Right atrium auricular region (tissue), 2 donors: ENCODE measurements around the gene STX10. TPM values are rescaled to one million over a fixed set of nuclear protein-coding genes. Genes with fewer than 3 reads are reported as not detected.

Source experiments
- DNase-seq: peaks from one replicate; pipeline ENCODE4 v3.0.0-alpha.2; 2019; ENCODE audit warnings: low spot score
- H3K27ac ChIP-seq, 2 donors: fragments of 200-600 bp; sonication (generic); 1 replicate in 1 of 2; 2 replicates in 1 of 2; pipeline ENCODE4 v1.5.1; 2016 to 2019
- H3K27me3 ChIP-seq, 2 donors: fragments of 200-600 bp; sonication (generic); one replicate each; pipeline versions ENCODE4 v1.5.1 to v1.6.0; 2017 to 2019
- H3K36me3 ChIP-seq: fragments of 200-600 bp; sonication (generic); one replicate; pipeline ENCODE4 v1.5.1; 2016
- H3K4me1 ChIP-seq, 2 donors: fragments of 200-600 bp; sonication (generic); one replicate each; pipeline versions ENCODE4 v1.5.1 to v1.6.0; 2017 to 2019
- H3K4me3 ChIP-seq, 2 donors: fragments of 200-600 bp; sonication (generic); 1 replicate in 1 of 2; 2 replicates in 1 of 2; pipeline ENCODE4 v1.5.1; 2017 to 2019; ENCODE audit warnings: mild to moderate bottlenecking in 1 of 2, moderate library complexity in 1 of 2
- H3K9me3 ChIP-seq, 2 donors: fragments of 200-600 bp; sonication (generic); one replicate each; pipeline ENCODE4 v1.5.1; 2019
- CTCF ChIP-seq, 2 donors: fragments of 200-600 bp; sonication (generic); IDR thresholded peaks; one replicate each; pipeline ENCODE4 v1.5.1; 2019; ENCODE audit warnings: antibody characterized with exemption in 2 of 2
- total RNA-seq, 2 donors: library from RNA; depleted of rRNA; stranded (reverse); fragments of >200 nt; gene quantifications; one replicate each; pipeline ENCODE4 v1.1.0, GENCODE V29; 2016

Gene STX10
- total RNA-seq, 2 donors from 2014 or later: 33.1 to 39.2 TPM

DNA sequence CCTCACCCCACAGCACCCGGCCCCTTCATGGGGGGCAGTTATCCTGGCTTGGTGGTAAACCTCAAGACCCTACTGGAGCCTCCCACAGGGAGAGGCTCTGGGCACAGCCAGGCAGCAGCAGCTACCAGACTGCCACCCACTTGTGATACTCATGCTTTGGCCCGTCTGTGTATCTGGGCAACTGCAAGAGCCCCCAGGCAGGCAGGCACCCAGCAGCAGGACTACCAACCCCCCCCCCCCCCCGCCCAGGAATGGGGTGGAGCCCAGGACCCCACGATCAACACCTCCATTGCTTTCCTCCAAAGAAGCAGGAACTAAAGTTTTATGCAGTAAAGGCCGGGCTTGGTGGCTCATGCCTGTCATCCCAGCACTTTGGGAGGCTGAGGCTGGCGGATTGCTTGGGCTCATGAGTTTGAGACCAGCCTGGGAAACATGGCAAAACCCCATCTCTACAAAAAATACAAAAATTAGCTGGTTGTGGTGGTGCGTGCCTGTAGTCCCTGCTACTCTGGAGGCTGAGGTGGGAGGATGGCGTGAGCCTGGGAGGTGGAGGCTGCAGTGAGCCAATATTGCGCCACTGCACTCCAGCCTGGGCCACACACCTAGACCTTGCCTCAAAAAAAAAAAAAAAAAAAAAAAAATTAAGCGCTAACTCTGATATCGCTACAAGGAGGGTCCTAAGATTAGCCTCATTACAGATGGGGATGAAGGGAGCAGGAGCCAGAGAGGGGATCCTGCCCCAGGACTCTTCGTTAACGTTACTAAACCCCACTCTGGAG is 46.4 kb downstream of the STX10 start:
- no peaks in the 10 kb centered on the region for H3K27me3 ChIP-seq
- TF ChIP-seq CTCF (IDR thresholded peaks at IDR 0.05): no peak
- peak overlapping the region; percentile 84 to 88 for H3K27ac ChIP-seq
- peaks cover 0 to 60% of the 10 kb centered on the region in 2 donors for H3K4me1 ChIP-seq
- H3K36me3 ChIP-seq: no peaks in the 10 kb centered on the region
- DNase-seq: no peak
- H3K9me3 ChIP-seq: no peaks in the 10 kb centered on the region
- H3K4me3 ChIP-seq: peak overlapping the region in 1 of 2 donors; percentile 13

DNA sequence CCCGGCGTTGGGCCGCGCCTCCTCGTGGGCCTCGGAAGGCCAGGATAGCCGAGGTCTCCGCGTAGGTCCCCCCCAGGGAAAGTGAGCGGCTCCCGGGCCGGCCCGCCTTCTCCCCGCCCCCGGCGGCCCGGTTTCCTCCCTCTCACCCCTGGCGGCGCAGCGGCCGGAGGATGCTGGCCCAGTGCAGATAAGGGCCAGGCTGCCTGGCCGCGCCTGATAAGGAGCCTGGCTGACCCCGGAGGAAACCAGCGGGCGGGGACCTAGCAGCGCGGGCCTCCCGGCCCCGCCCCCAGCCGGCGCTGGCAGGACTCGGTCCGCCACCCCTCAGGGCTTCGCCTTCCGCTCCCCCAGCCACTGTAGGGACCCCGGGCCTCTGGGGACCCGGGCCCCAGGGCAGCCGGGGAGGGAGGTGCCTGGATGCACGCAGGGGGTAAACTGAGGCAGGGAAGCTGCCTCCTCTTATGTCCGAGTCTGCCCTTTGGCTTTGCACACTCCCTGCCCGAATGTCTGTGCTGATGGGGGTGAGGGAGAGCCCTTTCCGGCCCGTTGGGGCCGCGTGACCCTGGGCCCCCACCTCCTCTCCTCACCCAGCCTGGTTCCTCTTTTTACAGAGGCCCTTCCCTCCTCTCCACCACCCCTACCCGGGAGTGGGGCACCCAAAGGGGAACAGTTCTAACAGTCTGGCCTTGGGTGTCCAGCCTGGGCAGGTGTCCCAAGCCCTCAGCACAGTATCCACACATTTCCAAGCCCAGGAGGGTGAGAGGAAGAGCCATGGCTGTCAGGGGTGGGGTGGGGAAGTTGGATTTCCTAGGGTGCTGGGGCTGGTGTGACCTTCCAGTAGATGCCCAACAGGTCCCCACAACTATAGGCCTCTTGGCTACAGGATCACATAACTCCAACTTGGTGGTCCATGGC is 47.3 kb downstream of the STX10 start, which contains the start of gene LYL1:
Gene LYL1, minus strand, starts transcription at position 193 of the 915 bp plus-strand sequence. CDS start 1,687 bp downstream, outside the sequence.
- H3K27ac ChIP-seq: peak within 1 kb of the TSS; percentile 84 to 88
- DNase-seq: peak; percentile 87
- peak within 1 kb of the TSS; percentile 37 to 48 for H3K4me3 ChIP-seq
- H3K36me3 ChIP-seq: no peaks in the 10 kb centered on the region
- TF ChIP-seq CTCF (IDR thresholded peaks at IDR 0.05): no peak
- H3K9me3 ChIP-seq: no peaks in the 10 kb centered on the region
- H3K27me3 ChIP-seq: no peaks in the 10 kb centered on the region
- H3K4me1 ChIP-seq: peaks cover 0 to 68% of the 10 kb centered on the region in 2 donors

GRCh38 chr19:13102416-13102665 is 47.8 kb downstream of the STX10 start:
- Histone ChIP-seq H3K9me3 (no peaks in the 10 kb centered on the region), H3K36me3 (no peaks in the 10 kb centered on the region), H3K27me3 (no peaks in the 10 kb centered on the region), H3K27ac (peak overlapping the region; percentile 84 to 88), H3K4me3 (peak overlapping the region; percentile 37 to 48), H3K4me1 (peaks cover 0 to 74% of the 10 kb centered on the region in 2 donors)
- no peak for DNase-seq
- TF ChIP-seq CTCF (IDR thresholded peaks at IDR 0.05): no peak

DNA sequence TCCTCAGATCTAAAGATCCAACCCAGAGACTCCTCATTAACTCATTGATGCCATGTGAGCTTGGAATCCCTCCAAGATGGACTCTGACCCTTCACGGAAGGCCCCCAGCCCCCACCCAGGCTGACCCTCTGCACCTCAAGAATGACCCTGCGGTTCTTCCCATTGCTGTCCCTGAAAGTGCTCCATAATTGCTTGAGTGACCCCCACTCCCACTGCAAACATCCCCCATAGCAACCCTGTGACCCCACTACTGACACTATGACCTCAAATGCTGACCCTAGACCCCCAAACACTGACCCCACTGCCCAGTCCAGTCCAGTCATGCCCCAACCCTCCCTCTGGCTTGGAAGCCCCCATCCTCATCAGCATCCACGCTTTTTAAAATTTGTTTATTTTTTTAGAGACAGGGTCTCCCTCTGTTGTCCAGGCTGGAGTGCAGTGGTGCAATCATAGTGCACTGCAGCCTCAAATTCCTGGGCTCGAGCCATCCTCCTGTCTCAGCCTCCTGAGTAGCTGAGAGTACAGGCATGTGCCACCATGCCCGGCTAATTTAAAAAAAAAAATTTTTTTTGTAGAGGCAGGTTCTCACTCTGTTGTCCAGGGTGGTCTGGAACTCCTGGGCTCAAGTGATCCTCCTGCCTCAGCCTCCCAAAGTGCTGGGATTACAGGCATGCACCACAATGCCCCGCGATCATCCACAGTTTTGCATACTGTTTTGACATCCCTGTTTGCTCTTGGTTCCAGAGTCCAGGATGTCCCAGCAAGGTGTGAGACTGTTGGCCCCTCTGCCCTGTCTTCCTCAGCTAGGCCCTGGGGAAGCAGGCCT is 48.4 kb downstream of the STX10 start:
- Histone ChIP-seq H3K27me3 (no peaks in the 10 kb centered on the region), H3K4me3 (peak overlapping the region; percentile 37 to 48), H3K9me3 (no peaks in the 10 kb centered on the region), H3K36me3 (no peaks in the 10 kb centered on the region), H3K4me1 (peaks cover 0 to 78% of the 10 kb centered on the region in 2 donors), H3K27ac (peak overlapping the region; percentile 84 to 88)
- no peak for TF ChIP-seq CTCF (IDR thresholded peaks at IDR 0.05)
- DNase-seq: no peak

DNA sequence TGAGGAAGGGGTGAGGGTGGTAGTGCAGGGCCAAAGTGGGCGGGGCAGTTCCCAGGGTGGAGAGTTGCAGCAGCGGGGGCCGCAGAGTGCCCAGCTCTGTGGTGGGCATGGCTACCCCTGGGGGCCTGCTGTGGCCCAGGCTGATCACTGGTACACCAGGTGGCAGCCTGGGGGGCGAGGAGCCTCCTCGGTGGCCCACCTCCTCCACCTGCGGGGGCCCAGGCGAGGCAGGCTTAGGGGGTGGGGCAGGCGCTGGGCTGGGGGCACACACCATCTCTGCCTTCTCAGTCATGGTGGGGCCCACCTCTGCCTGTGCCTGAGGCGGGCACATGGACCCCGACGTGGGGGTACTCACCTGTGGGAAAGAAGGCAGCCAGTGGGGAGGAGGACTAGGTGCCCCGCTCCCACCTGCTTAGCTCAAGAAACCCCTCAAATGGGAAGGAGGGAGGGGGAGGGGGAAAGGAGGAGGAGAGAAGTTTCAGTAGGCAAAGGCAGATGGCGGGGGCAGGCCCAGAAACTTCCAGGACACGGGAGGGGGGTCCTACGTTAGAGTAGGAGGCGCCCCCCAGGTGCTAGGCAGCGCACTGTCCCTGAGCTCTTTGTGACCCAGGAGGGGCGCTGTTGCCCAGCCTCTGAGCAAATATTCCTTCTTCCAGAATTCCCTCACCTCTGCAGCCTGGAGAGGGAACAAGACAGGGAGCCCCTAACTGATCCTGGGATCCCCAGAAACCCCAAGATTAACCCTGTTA is 49.2 kb downstream of the STX10 start:
- DNase-seq: no peak
- H3K27ac ChIP-seq: peak overlapping the region; percentile 84 to 88
- peak overlapping the region; percentile 37 to 48 for H3K4me3 ChIP-seq
- no peaks in the 10 kb centered on the region for H3K27me3 ChIP-seq
- no peaks in the 10 kb centered on the region for H3K9me3 ChIP-seq
- H3K4me1 ChIP-seq: peaks cover 0 to 86% of the 10 kb centered on the region in 2 donors
- no peaks in the 10 kb centered on the region for H3K36me3 ChIP-seq
- TF ChIP-seq CTCF (IDR thresholded peaks at IDR 0.05): peak in 1 of 2 donors; percentile 38
